GM12801 (cell line): ENCODE results near the gene CD2.

Experiments
- CTCF ChIP-seq: IDR thresholded peaks from one replicate; pipeline ENCODE4 v1.5.1; 2011; ENCODE audit warnings: control low read depth; ENCODE audit not compliant: insufficient read length; ENCODE audit errors: extremely low read depth

Gene CD2

GRCh38 chr1:116807394-116808199 lies 53.4 kb downstream of the CD2 start:
- no peak for TF ChIP-seq CTCF

GRCh38 chr1:116808200-116808847 lies 54.1 kb downstream of the CD2 start:
- no peak for TF ChIP-seq CTCF

GRCh38 chr1:116808848-116809508 lies 54.7 kb downstream of the CD2 start:
- TF ChIP-seq CTCF = no peak

GRCh38 chr1:116811321-116811720 lies 57.1 kb downstream of the CD2 start:
- no peak for TF ChIP-seq CTCF

- TF ChIP-seq CTCF = no peak
Observed at GRCh38 chr1:116814926-116815723, 60.9 kb downstream of the CD2 start.

GRCh38 chr1:116817582-116818064 lies 63.4 kb downstream of the CD2 start:
- no peak for TF ChIP-seq CTCF
